ENCODE results near the gene JAG2.

- TF ChIP-seq POLR2A (IDR thresholded peaks at IDR 0.05; ENCODE audit: low read length) (no peak), GATA1 (IDR thresholded peaks at IDR 0.05; ENCODE audit: low read depth, low read length) (no peak)
Observed at GRCh38 chr14:105098316-105098715, 70.3 kb downstream of the JAG2 start.

Measured in erythroblast (primary cell).